Endothelial cell of umbilical vein (primary cell): Measurements from ENCODE around the gene RIOK3. TPM values are rescaled to one million over a fixed set of nuclear protein-coding genes. Genes with fewer than 3 reads are reported as not detected.

Experiments
- BruUV-seq: library from RNA; stranded (reverse); fragments of 400-500 nt; replicated peaks from 2 replicates; lab custom pipeline; 2021; lab: Mats Ljungman, UMichigan
- CTCF ChIA-PET: fragments of 300-600, 350-600 bp; sonication (Branson Sonifier 250); formaldehyde crosslinking; loops from one replicate; lab custom pipeline; 2021; ENCODE audit warnings: antibody characterized with exemption, inconsistent platforms; lab: Charles Lee
- POLR2A ChIA-PET: fragments of 300-600, 350-600 bp; sonication (Branson Sonifier 250); formaldehyde crosslinking; loops from one replicate; lab custom pipeline; 2021; ENCODE audit warnings: antibody characterized with exemption, inconsistent platforms; lab: Charles Lee
- DNase-seq: peaks from one replicate; pipeline ENCODE4 v3.0.0-alpha.2; 2011; ENCODE audit warnings: low read depth, low spot score
- FAIRE-seq: peaks from 2 replicates; lab custom pipeline; 2011; peaks lifted over from hg19 to GRCh38; lab: Jason Lieb, UNC
- H2AFZ ChIP-seq: 2 replicates; pipeline ENCODE4 v1.6.0; 2012; ENCODE audit warnings: low read depth, low read length, control low read depth, inconsistent platforms
- H3K27ac ChIP-seq: 2 replicates; pipeline ENCODE4 v1.5.1; 2011; ENCODE audit warnings: low read depth, mild to moderate bottlenecking, control low read depth, low read length, moderate library complexity; ENCODE audit not compliant: insufficient read depth
- H3K27me3 ChIP-seq, 2 experiments: 2 replicates each; pipeline versions ENCODE4 v1.6.0 to v1.6.1; 2011; ENCODE audit warnings: low read length in 2 of 2, mixed read lengths in 1 of 2; ENCODE audit not compliant: control insufficient read depth in 2 of 2, insufficient read depth in 2 of 2
- H3K36me3 ChIP-seq, 2 experiments: 2 replicates in 1 of 2; 3 replicates in 1 of 2; pipeline ENCODE4 v1.5.1; 2011; ENCODE audit warnings: low read length in 2 of 2, mild to moderate bottlenecking in 1 of 2, moderate library complexity in 1 of 2; ENCODE audit not compliant: control insufficient read depth in 2 of 2, insufficient read depth in 2 of 2; ENCODE audit errors: extremely low read depth in 1 of 2
- H3K4me1 ChIP-seq: 3 replicates; pipeline ENCODE4 v1.5.1; 2011; ENCODE audit warnings: mild to moderate bottlenecking, low read length; ENCODE audit not compliant: control insufficient read depth, insufficient read depth; ENCODE audit errors: extremely low read depth
- H3K4me2 ChIP-seq: 2 replicates; pipeline ENCODE4 v1.6.1; 2011; ENCODE audit warnings: low read length, control low read depth, mixed read lengths; ENCODE audit not compliant: insufficient read depth
- H3K4me3 ChIP-seq, 3 experiments: fragments of 200-600 bp in 1 of 3; sonication (generic), shearing (Covaris generic) in 1 of 3; replicated peaks in 1 of 3; 2 replicates each; pipeline ENCODE4 v1.5.1; 2011 to 2016; ENCODE audit warnings: control low read depth in 3 of 3, low read length in 3 of 3, mild to moderate bottlenecking in 2 of 3, inconsistent platforms in 1 of 3, low read depth in 1 of 3, moderate library complexity in 1 of 3; ENCODE audit not compliant: insufficient read depth in 1 of 3
- H3K79me2 ChIP-seq: 2 replicates; pipeline ENCODE4 v1.6.0; 2012; ENCODE audit warnings: low read length, inconsistent platforms; ENCODE audit not compliant: control insufficient read depth, insufficient read depth
- H3K9ac ChIP-seq: replicated peaks from 2 replicates; pipeline ENCODE3; 2011; ENCODE audit warnings: low read length, control low read depth; ENCODE audit not compliant: insufficient read depth; ENCODE audit errors: extremely low read depth
- H3K9me1 ChIP-seq: replicated peaks from 3 replicates; pipeline ENCODE4 v1.6.0; 2011; ENCODE audit warnings: mild to moderate bottlenecking, low read length; ENCODE audit not compliant: control insufficient read depth, insufficient read depth; ENCODE audit errors: extremely low read depth
- H3K9me3 ChIP-seq: replicated peaks from 2 replicates; pipeline ENCODE4 v1.5.1; 2012; ENCODE audit warnings: low read length, inconsistent platforms; ENCODE audit not compliant: control insufficient read depth, insufficient read depth
- H4K20me1 ChIP-seq: replicated peaks from 2 replicates; pipeline ENCODE3; 2011; ENCODE audit warnings: mild to moderate bottlenecking, low read length; ENCODE audit not compliant: control insufficient read depth, insufficient read depth; ENCODE audit errors: extremely low read depth
- EZH2 ChIP-seq: IDR thresholded peaks from 2 replicates; pipeline ENCODE4 v1.6.1; 2012; ENCODE audit warnings: borderline replicate concordance, low read depth, mild to moderate bottlenecking, moderate library complexity, low read length, inconsistent platforms; ENCODE audit not compliant: severe bottlenecking
- FOS ChIP-seq: IDR thresholded peaks from 2 replicates; pipeline ENCODE4 v1.6.1; 2011; ENCODE audit warnings: mild to moderate bottlenecking, low read length, moderate library complexity, borderline replicate concordance; ENCODE audit not compliant: insufficient read depth
- JUN ChIP-seq: IDR thresholded peaks from 2 replicates; pipeline ENCODE4 v1.6.1; 2011; ENCODE audit warnings: borderline replicate concordance, low read depth; ENCODE audit not compliant: insufficient read length, insufficient read depth
- MYC ChIP-seq: IDR thresholded peaks from one replicate; pipeline ENCODE4 v1.6.1; 2011; ENCODE audit warnings: mild to moderate bottlenecking, low read depth, low read length
- dilution Hi-C: fragments of 300-500 bp; cut with MboI; formaldehyde crosslinking; loops from one replicate; pipeline ENCODE4 v1.15.0; 2019; ENCODE audit warnings: low sequenced_read_pairs; ENCODE audit not compliant: extremely low pct_ligation_motif_present
- intact Hi-C: fragments of 100-400 bp; cut with micrococcal nuclease; formaldehyde crosslinking; loops from one replicate; pipeline ENCODE4 v1.10.0; 2022
- polyA plus RNA-seq, 4 experiments: library from polyadenylated mRNA; depleted of rRNA in 3 of 4; stranded (reverse) in 3 of 4; unstranded in 1 of 4; fragments of >200 nt; gene quantifications; 2 replicates each; pipeline versions ENCODE4 v1.2.1 to v1.2.3, GENCODE V29; 2011 to 2012; ENCODE audit warnings: missing spikeins in 1 of 4
- total RNA-seq: library from RNA; stranded (reverse); gene quantifications from 2 replicates; pipeline ENCODE4 v1.2.3, GENCODE V29; 2021
- TF ChIP-seq, protein P1 (sequence below): IDR thresholded peaks from 2 replicates; pipeline ENCODE4 v1.6.1; 2011; ENCODE audit not compliant: insufficient read depth, insufficient read length
- TF ChIP-seq, protein P2 (sequence below), 2 donors: IDR thresholded peaks; 1 replicate in 1 of 2; 2 replicates in 1 of 2; pipeline ENCODE4 v1.5.1; 2011; ENCODE audit warnings: low read length in 2 of 2, mild to moderate bottlenecking in 2 of 2, moderate library complexity in 2 of 2, control low read depth in 1 of 2, inconsistent platforms in 1 of 2, low read depth in 1 of 2; ENCODE audit not compliant: insufficient read depth in 1 of 2; ENCODE audit errors: extremely low read depth in 1 of 2

Gene RIOK3
- total and polyA plus RNA-seq, 2 donors (not counting 3 experiments of a cell fraction or from before 2014, with no cell fraction given) = 14.8 to 50.7 TPM

DNA sequence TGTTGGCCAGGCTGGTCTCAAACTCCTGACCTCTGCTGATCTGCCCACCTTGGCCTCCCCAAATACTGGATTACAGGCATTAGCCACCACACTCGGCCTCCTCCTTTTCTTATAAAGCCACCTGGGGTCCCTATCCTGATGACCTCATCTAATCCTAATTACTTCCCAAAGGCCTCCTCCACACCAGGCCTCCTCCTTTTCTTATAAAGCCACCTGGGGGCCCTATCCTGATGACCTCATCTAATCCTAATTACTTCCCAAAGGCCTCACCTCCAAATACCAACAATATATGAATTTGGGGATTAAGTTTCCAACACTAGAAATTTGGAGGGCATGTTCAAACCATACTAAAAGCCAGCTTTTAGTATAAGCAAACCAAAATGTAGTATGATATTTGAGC, 40.6 kb downstream of the RIOK3 start:
- POLR2A ChIA-PET = no interaction called here
- no peak overlapping the region for H3K4me3 ChIP-seq
- TF ChIP-seq, protein P1, sequence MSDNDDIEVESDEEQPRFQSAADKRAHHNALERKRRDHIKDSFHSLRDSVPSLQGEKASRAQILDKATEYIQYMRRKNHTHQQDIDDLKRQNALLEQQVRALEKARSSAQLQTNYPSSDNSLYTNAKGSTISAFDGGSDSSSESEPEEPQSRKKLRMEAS = no peak
- TF ChIP-seq, protein P2, sequence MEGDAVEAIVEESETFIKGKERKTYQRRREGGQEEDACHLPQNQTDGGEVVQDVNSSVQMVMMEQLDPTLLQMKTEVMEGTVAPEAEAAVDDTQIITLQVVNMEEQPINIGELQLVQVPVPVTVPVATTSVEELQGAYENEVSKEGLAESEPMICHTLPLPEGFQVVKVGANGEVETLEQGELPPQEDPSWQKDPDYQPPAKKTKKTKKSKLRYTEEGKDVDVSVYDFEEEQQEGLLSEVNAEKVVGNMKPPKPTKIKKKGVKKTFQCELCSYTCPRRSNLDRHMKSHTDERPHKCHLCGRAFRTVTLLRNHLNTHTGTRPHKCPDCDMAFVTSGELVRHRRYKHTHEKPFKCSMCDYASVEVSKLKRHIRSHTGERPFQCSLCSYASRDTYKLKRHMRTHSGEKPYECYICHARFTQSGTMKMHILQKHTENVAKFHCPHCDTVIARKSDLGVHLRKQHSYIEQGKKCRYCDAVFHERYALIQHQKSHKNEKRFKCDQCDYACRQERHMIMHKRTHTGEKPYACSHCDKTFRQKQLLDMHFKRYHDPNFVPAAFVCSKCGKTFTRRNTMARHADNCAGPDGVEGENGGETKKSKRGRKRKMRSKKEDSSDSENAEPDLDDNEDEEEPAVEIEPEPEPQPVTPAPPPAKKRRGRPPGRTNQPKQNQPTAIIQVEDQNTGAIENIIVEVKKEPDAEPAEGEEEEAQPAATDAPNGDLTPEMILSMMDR (IDR thresholded peaks at IDR 0.05; ENCODE audit: extremely low read depth in 1 of 2, insufficient read depth in 1 of 2, low read depth in 1 of 2, low read length in 2 of 2) = no peak
- TF ChIP-seq FOS = no peak
- TF ChIP-seq MYC = no peak
- TF ChIP-seq EZH2 = no peak
- TF ChIP-seq JUN = no peak

More for the DNA sequence above, 40.6 kb downstream of the RIOK3 start:
- dilution Hi-C loops = no loop called here
- Histone ChIP-seq H3K27ac (no peak overlapping the region), H3K27me3 (no peaks in the 10 kb centered on the region), H3K36me3 (no peaks in the 10 kb centered on the region), H2AFZ (no peak overlapping the region), H3K9me1 (no peaks in the 10 kb centered on the region), H4K20me1 (no peaks in the 10 kb centered on the region), H3K79me2 (no peaks in the 10 kb centered on the region), H3K4me1 (peaks cover under 1% of the 10 kb centered on the region), H3K9ac (no peak overlapping the region), H3K9me3 (no peaks in the 10 kb centered on the region), H3K4me2 (no peak overlapping the region)
- intact Hi-C loops = no loop called here
- CTCF ChIA-PET = interaction anchor here (0.7 to 1.2 kb wide), 3 partner anchors 209 to 510 kb away, joined by 3 to 4 read pairs (median 3); no protein-coding TSS in a partner anchor
- DNase-seq = no peak
- BruUV-seq = no TSS peak
- no peak for FAIRE-seq
